ENCODE measurements around the gene TRPM5. TPM values are rescaled to one million over a fixed set of nuclear protein-coding genes. Genes with fewer than 3 reads are reported as not detected.

Gene TRPM5
- total and polyA plus RNA-seq, 2 experiments from 2014 or later, result not detected

- Histone ChIP-seq H3K4me1 (ENCODE audit: insufficient read depth) (no peaks in the 10 kb centered on the region), H2AFZ (no peak overlapping the region), H3K36me3 (ENCODE audit: insufficient read depth) (no peaks in the 10 kb centered on the region), H3K4me3 (no peak overlapping the region), H3K4me2 (no peak overlapping the region), H4K20me1 (replicated peaks; ENCODE audit: insufficient read depth) (no peaks in the 10 kb centered on the region), H3K9me2 (ENCODE audit: insufficient read depth) (no peaks in the 10 kb centered on the region), H3K27me3 (ENCODE audit: insufficient read depth) (peaks cover 3% of the 10 kb centered on the region; the same call in 1 of the 2 replicates), H3F3A (replicated peaks; ENCODE audit: low read depth) (no peaks in the 10 kb centered on the region), H3K27ac (ENCODE audit: low read depth) (no peak overlapping the region), H3K79me2 (replicated peaks; ENCODE audit: insufficient read depth) (no peaks in the 10 kb centered on the region)
- DNase-seq (ENCODE audit: low spot score), result no peak
- Mint-ChIP-seq H3K4me1 (no peaks in the 10 kb centered on the region), H3K4me3 (no peak overlapping the region), H3K36me3 (ENCODE audit: low read depth) (no peaks in the 10 kb centered on the region), H3K27ac (no peak overlapping the region), H3K27me3 (ENCODE audit: insufficient read depth, low read depth, poor library complexity) (peaks cover 12% of the 10 kb centered on the region), H3K9me3 (no peaks in the 10 kb centered on the region)
- TF ChIP-seq POLR2AphosphoS5 (IDR thresholded peaks at IDR 0.05; ENCODE audit: low read depth) (no peak), CREB1 (CRISPR knock-in tag; IDR thresholded peaks at IDR 0.05; ENCODE audit: low read depth) (no peak), ZNF114 (CRISPR knock-in tag; IDR thresholded peaks at IDR 0.05) (no peak), NANOG (IDR thresholded peaks at IDR 0.05; ENCODE audit: borderline replicate concordance) (no peak), EZH2 (IDR thresholded peaks at IDR 0.05; ENCODE audit: low read depth, unreplicated experiment) (no peak), CTCF (conservative IDR thresholded peaks at IDR 0.05; ENCODE audit: low read depth in 2 of 2) (no peak), ETS1 (IDR thresholded peaks at IDR 0.05) (no peak), ZNF462 (CRISPR knock-in tag; IDR thresholded peaks at IDR 0.05) (no peak), STAT1 (IDR thresholded peaks at IDR 0.05; ENCODE audit: unreplicated experiment) (no peak), ZNF331 (CRISPR knock-in tag; IDR thresholded peaks at IDR 0.05; ENCODE audit: low read depth) (no peak), JUNB (IDR thresholded peaks at IDR 0.05; ENCODE audit: unreplicated experiment) (no peak), REST (IDR thresholded peaks at IDR 0.05; ENCODE audit: unreplicated experiment) (no peak), EZH2phosphoT487 (IDR thresholded peaks at IDR 0.05; ENCODE audit: unreplicated experiment) (no peak)
- no peak for ATAC-seq
Observed at GRCh38 chr11:2434506-2435255, 9.6 kb downstream of the TRPM5 start.

All from GM23338 (cell line).